Calu3 (cell line): ENCODE measurements around the gene NTM. TPM values are rescaled to one million over a fixed set of nuclear protein-coding genes. Genes with fewer than 3 reads are reported as not detected.

Source experiments
- BruUV-seq: library from RNA; stranded (reverse); fragments of 400-500 nt; replicated peaks from 2 replicates; lab custom pipeline; 2021; lab: Mats Ljungman, UMichigan
- CTCF ChIA-PET: fragments of 300-600 bp; sonication (Branson Sonifier 250); formaldehyde crosslinking; loops from one replicate; lab custom pipeline; 2022; ENCODE audit warnings: antibody characterized with exemption; lab: Charles Lee
- DNase-seq: peaks from one replicate; pipeline ENCODE4 v3.0.0; 2022
- H3K27ac Mint-ChIP-seq: one replicate; pipeline ENCODE4 v1.8.0; 2022; ENCODE audit warnings: mixed read lengths; ENCODE audit not compliant: unreplicated experiment
- H3K27me3 Mint-ChIP-seq: one replicate; pipeline ENCODE4 v1.8.0; 2022; ENCODE audit warnings: mixed read lengths; ENCODE audit not compliant: unreplicated experiment
- H3K36me3 Mint-ChIP-seq: one replicate; pipeline ENCODE4 v1.8.0; 2022; ENCODE audit warnings: mild to moderate bottlenecking, moderate library complexity, mixed read lengths; ENCODE audit not compliant: insufficient read depth, unreplicated experiment
- H3K4me1 Mint-ChIP-seq: one replicate; pipeline ENCODE4 v1.8.0; 2022; ENCODE audit warnings: mild to moderate bottlenecking, low read depth, mixed read lengths; ENCODE audit not compliant: unreplicated experiment
- H3K4me3 Mint-ChIP-seq: one replicate; pipeline ENCODE4 v1.8.0; 2022; ENCODE audit warnings: mild to moderate bottlenecking, low read depth, moderate library complexity, mixed read lengths; ENCODE audit not compliant: unreplicated experiment
- H3K9me3 Mint-ChIP-seq: one replicate; pipeline ENCODE4 v1.8.0; 2022; ENCODE audit warnings: low read depth, mixed read lengths; ENCODE audit not compliant: unreplicated experiment
- intact Hi-C: fragments of 100-400 bp; cut with micrococcal nuclease; formaldehyde crosslinking; loops from one replicate; pipeline ENCODE4 v1.10.0; 2022; ENCODE audit not compliant: unreplicated experiment
- total RNA-seq: library from RNA; stranded (reverse); gene quantifications from 2 replicates; pipeline ENCODE4 v1.2.3, GENCODE V29; 2022
- TF ChIP-seq, protein P1 (sequence below): fragments of 200-600 bp; IDR thresholded peaks from one replicate; pipeline ENCODE4 v1.8.0; 2022; ENCODE audit warnings: antibody characterized with exemption; ENCODE audit not compliant: unreplicated experiment

Gene NTM
- total RNA-seq, 1 experiment from 2014 or later = not detected

DNA sequence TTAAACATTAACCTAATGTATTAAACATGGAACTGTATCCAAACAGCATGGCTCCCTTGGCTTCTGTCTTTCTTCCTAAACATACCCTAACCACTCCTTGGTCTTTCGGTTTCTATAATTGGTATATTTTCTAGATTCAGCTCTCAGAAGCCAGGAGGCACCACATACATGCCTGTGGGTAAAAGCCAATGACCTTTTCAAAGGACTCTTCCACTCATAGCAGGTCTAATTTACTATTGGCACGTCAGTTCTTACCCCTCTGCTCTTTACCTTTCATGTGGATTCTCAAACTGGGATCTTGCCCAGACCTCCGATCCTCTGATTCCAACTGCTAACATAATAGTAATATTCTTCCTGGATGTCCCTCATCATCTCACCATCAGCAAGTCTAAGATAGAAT, 835.1 kb downstream of the NTM start:
- intact Hi-C loops = no loop called here
- BruUV-seq = no TSS peak

DNA sequence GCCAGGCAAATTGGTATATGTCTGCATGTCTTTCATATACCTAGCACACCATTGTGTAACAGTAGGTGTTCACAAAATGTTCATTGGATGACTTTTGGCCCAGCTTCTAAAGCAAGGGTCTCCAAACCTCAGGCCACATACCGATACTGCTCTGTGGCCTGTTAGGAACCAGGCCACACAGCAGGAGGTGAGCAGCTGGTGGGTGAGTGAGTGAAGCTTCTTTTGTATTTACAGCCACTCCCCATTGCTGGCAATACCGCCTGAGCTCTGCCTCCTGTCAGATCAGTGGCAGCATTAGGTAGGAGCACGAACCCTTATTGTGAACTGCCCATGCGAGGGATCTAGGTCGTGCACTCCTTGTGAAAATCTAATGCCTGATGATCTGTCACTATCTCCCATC, 836.6 kb downstream of the NTM start:
- Mint-ChIP-seq H3K9me3 (peaks cover 16% of the 10 kb centered on the region), H3K36me3 (no peaks in the 10 kb centered on the region), H3K4me1 (no peaks in the 10 kb centered on the region), H3K27me3 (no peaks in the 10 kb centered on the region), H3K4me3 (no peak overlapping the region), H3K27ac (no peak overlapping the region)
- TF ChIP-seq, protein P1, sequence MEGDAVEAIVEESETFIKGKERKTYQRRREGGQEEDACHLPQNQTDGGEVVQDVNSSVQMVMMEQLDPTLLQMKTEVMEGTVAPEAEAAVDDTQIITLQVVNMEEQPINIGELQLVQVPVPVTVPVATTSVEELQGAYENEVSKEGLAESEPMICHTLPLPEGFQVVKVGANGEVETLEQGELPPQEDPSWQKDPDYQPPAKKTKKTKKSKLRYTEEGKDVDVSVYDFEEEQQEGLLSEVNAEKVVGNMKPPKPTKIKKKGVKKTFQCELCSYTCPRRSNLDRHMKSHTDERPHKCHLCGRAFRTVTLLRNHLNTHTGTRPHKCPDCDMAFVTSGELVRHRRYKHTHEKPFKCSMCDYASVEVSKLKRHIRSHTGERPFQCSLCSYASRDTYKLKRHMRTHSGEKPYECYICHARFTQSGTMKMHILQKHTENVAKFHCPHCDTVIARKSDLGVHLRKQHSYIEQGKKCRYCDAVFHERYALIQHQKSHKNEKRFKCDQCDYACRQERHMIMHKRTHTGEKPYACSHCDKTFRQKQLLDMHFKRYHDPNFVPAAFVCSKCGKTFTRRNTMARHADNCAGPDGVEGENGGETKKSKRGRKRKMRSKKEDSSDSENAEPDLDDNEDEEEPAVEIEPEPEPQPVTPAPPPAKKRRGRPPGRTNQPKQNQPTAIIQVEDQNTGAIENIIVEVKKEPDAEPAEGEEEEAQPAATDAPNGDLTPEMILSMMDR = no peak
- DNase-seq = no peak
- intact Hi-C loops = no loop called here
- CTCF ChIA-PET = no interaction called here
- BruUV-seq = no TSS peak

More for the DNA sequence above, 835.1 kb downstream of the NTM start:
- no peak for DNase-seq
- Mint-ChIP-seq H3K4me3 (no peak overlapping the region), H3K9me3 (peaks cover 13% of the 10 kb centered on the region), H3K27ac (no peak overlapping the region), H3K27me3 (no peaks in the 10 kb centered on the region), H3K36me3 (no peaks in the 10 kb centered on the region), H3K4me1 (no peaks in the 10 kb centered on the region)
- TF ChIP-seq, protein P1 = no peak
- CTCF ChIA-PET = no interaction called here

DNA sequence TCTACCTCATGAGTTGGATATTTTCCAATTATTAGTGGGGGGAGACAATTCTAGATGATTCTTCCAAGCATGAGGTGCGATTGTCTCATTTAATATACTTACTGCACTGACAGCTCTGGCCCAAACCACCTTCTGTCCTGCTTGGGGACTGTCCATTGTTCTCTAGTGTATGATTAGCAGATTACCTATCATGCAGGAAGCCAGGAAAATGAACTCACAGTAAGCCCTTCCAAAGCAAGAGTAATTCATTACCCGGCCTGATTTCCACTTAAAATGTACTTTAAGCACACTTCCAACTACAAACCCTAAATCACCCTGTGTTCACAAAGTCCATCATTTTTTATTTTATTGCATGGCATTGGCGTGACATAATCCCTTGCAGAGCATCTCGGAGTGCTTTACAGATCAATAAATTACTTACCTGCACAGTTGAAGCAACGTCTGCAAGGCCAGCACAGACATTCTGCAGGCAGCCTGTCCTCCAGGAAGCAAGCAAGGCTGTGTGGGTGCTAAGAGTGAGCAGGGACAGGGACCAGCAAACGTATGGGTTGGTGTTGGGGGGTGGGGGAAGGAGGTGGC, 838.2 kb downstream of the NTM start:
- CTCF ChIA-PET = no interaction called here
- Mint-ChIP-seq H3K9me3 (peaks cover 16% of the 10 kb centered on the region), H3K27me3 (no peaks in the 10 kb centered on the region), H3K4me3 (no peak overlapping the region), H3K36me3 (no peaks in the 10 kb centered on the region), H3K4me1 (no peaks in the 10 kb centered on the region), H3K27ac (no peak overlapping the region)
- DNase-seq = no peak
- intact Hi-C loops = no loop called here
- BruUV-seq = no TSS peak
- TF ChIP-seq, protein P1 = no peak

DNA sequence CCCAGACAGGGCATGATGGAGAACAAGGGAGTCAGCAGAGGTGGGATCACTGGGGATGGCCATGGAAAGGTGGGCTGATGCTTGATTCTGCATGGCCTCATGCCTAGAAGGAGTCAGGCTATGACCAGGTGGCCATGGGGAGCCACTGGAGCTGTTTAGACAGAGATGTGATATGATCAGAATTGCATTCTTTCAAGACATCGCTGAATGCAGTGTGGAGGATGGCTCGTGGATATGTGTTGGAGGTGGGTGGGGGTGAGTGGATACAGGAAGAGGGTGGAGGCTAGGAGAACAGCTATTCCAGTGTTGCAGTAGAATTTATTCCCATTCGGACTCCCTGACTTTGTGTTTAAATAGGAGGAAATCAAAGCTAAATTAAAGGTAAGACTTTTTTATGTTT, 841.1 kb downstream of the NTM start:
- intact Hi-C loops = no loop called here
- H3K36me3 Mint-ChIP-seq = no peaks in the 10 kb centered on the region
- CTCF ChIA-PET = no interaction called here

More for the DNA sequence above, 841.1 kb downstream of the NTM start:
- Mint-ChIP-seq H3K4me3 (no peak overlapping the region), H3K27ac (no peak overlapping the region), H3K27me3 (no peaks in the 10 kb centered on the region), H3K9me3 (peaks cover 13% of the 10 kb centered on the region), H3K4me1 (no peaks in the 10 kb centered on the region)
- BruUV-seq = no TSS peak
- DNase-seq = no peak
- TF ChIP-seq, protein P1 = no peak
